GM10248 (cell line): ENCODE results near the gene VPS37C.
"Not testable (repeated sequence)": the region's sequence is repeated elsewhere in the genome, so short reads cannot be mapped to it uniquely, and the experiment has no call there.

Source experiments
- CTCF ChIA-PET: fragments of 300-600 bp; sonication (Branson Sonifier 250); formaldehyde crosslinking; extraction: SDS; loops from one replicate; lab custom pipeline; 2021; ENCODE audit warnings: antibody characterized with exemption; lab: Yijun Ruan, JAX
- POLR2A ChIA-PET: fragments of 350-650 bp; sonication (Branson Sonifier 250); formaldehyde crosslinking; extraction: SDS; loops from one replicate; lab custom pipeline; 2020; ENCODE audit warnings: antibody characterized with exemption; lab: Yijun Ruan, JAX
- DNase-seq: peaks from one replicate; pipeline ENCODE4 v3.0.0; 2012; ENCODE audit errors: extremely low spot score
- CTCF ChIP-seq: IDR thresholded peaks from 2 replicates; pipeline ENCODE4 v1.5.1; 2012; ENCODE audit warnings: mild to moderate bottlenecking, low read depth; ENCODE audit errors: extremely low read depth, missing control alignments, control extremely low read depth

Gene VPS37C

GRCh38 chr11:61102667-61103571, 58.3 kb downstream of the VPS37C start:
- POLR2A ChIA-PET: no interaction called here
- CTCF ChIA-PET: no interaction called here
- DNase-seq: no peak
- no peak for TF ChIP-seq CTCF

- ChIA-PET CTCF (no interaction called here), POLR2A (no interaction called here)
These were observed 62.4 kb downstream of the VPS37C start for GRCh38 chr11:61098778-61099177.

GRCh38 chr11:61098261-61098660, 63.0 kb downstream of the VPS37C start:
- POLR2A ChIA-PET: not testable (repeated sequence)
- CTCF ChIA-PET: interaction anchor here (1.1 kb wide), 1 partner anchor 18 kb away, joined by 3 read pairs; no protein-coding TSS in a partner anchor

More at GRCh38 chr11:61098778-61099177, 62.4 kb downstream of the VPS37C start:
- TF ChIP-seq CTCF: no peak
- DNase-seq: no peak

GRCh38 chr11:61095021-61095420, 66.2 kb downstream of the VPS37C start:
- no peak for DNase-seq
- no peak for TF ChIP-seq CTCF
- POLR2A ChIA-PET: no interaction called here
- CTCF ChIA-PET: no interaction called here

More at GRCh38 chr11:61098261-61098660, 63.0 kb downstream of the VPS37C start:
- DNase-seq: not testable (repeated sequence)

- DNase-seq, CTCF ChIA-PET, POLR2A ChIA-PET: not testable (repeated sequence)
These were observed 67.1 kb downstream of the VPS37C start for GRCh38 chr11:61094167-61094566.

GRCh38 chr11:61092908-61093763, 68.1 kb downstream of the VPS37C start:
- CTCF ChIA-PET: interaction anchor here (1.1 to 1.4 kb wide), 4 partner anchors 20 to 51 kb away, joined by 3 to 6 read pairs (median 4); no protein-coding TSS in a partner anchor
- no peak for DNase-seq
- POLR2A ChIA-PET: no interaction called here

More at GRCh38 chr11:61092908-61093763, 68.1 kb downstream of the VPS37C start:
- TF ChIP-seq CTCF: no peak
